MCF 10A (cell line): ENCODE results near the gene ZSCAN10. TPM values are rescaled to one million over a fixed set of nuclear protein-coding genes. Genes with fewer than 3 reads are reported as not detected.

Experiments
- BruUV-seq: library from RNA; stranded (reverse); fragments of 400-500 nt; replicated peaks from 2 replicates; lab custom pipeline; 2021; lab: Mats Ljungman, UMichigan
- CTCF ChIA-PET: fragments of 300-600 bp; sonication (Branson Sonifier 250); formaldehyde crosslinking; extraction: SDS; loops from one replicate; lab custom pipeline; 2021; ENCODE audit warnings: antibody characterized with exemption, inconsistent platforms; lab: Yijun Ruan, JAX
- POLR2A ChIA-PET: fragments of 300-600, 350-650 bp; sonication (Branson Sonifier 250); formaldehyde crosslinking; extraction: SDS; loops from one replicate; lab custom pipeline; 2020; ENCODE audit warnings: antibody characterized with exemption, inconsistent platforms; lab: Yijun Ruan, JAX
- DNase-seq: peaks from one replicate; pipeline ENCODE4 v3.0.0-alpha.2; 2018; ENCODE audit not compliant: unreplicated experiment
- H3K27ac Mint-ChIP-seq: one replicate; pipeline ENCODE4 v1.8.0; 2022; ENCODE audit warnings: mild to moderate bottlenecking, low read depth, mixed read lengths; ENCODE audit not compliant: unreplicated experiment
- H3K27me3 Mint-ChIP-seq: one replicate; pipeline ENCODE4 v1.8.0; 2022; ENCODE audit warnings: mixed read lengths; ENCODE audit not compliant: insufficient read depth, unreplicated experiment
- H3K36me3 Mint-ChIP-seq: one replicate; pipeline ENCODE4 v1.8.0; 2022; ENCODE audit warnings: mild to moderate bottlenecking, moderate library complexity, mixed read lengths; ENCODE audit not compliant: insufficient read depth, unreplicated experiment
- H3K4me1 Mint-ChIP-seq: one replicate; pipeline ENCODE4 v1.8.0; 2022; ENCODE audit warnings: mixed read lengths; ENCODE audit not compliant: insufficient read depth, unreplicated experiment
- H3K4me3 Mint-ChIP-seq: one replicate; pipeline ENCODE4 v1.8.0; 2022; ENCODE audit warnings: mild to moderate bottlenecking, moderate library complexity, mixed read lengths; ENCODE audit not compliant: unreplicated experiment
- H3K9me3 Mint-ChIP-seq: one replicate; pipeline ENCODE4 v1.8.0; 2022; ENCODE audit warnings: mixed read lengths; ENCODE audit not compliant: unreplicated experiment
- CTCF ChIP-seq: fragments of 200-600 bp; IDR thresholded peaks from one replicate; pipeline ENCODE4 v1.8.0; 2022; ENCODE audit warnings: antibody characterized with exemption, mild to moderate bottlenecking; ENCODE audit not compliant: unreplicated experiment
- intact Hi-C: fragments of 100-400 bp; cut with micrococcal nuclease; formaldehyde crosslinking; loops from 2 replicates; pipeline ENCODE4 v1.14.1; 2022
- total RNA-seq: library from RNA; stranded (reverse); gene quantifications from 2 replicates; pipeline ENCODE4 v1.2.3, GENCODE V29; 2022

ZSCAN10 gene
- total RNA-seq, 1 experiment from 2014 or later: 0.49 TPM

GRCh38 chr16:3042376-3042775, 56.7 kb downstream of the ZSCAN10 start:
- no peaks in the 10 kb centered on the region for H3K36me3 Mint-ChIP-seq
- H3K27ac Mint-ChIP-seq: no peak overlapping the region
- no peak for TF ChIP-seq CTCF
- H3K4me3 Mint-ChIP-seq: no peak overlapping the region
- peaks cover 39% of the 10 kb centered on the region for H3K27me3 Mint-ChIP-seq
- BruUV-seq: no TSS peak
- ChIA-PET CTCF (interaction anchor here (0.6 to 3.8 kb wide), 6 partner anchors 10 to 52 kb away, joined by 3 to 36 read pairs (median 5); no protein-coding TSS in a partner anchor), POLR2A (interaction anchor here (1.1 kb wide), 1 partner anchor 19 kb away, joined by 3 read pairs; the partner anchor contains the start of genes HCFC1R1 and THOC6)
- no peaks in the 10 kb centered on the region for H3K9me3 Mint-ChIP-seq
- intact Hi-C loops: no loop called here
- H3K4me1 Mint-ChIP-seq: no peaks in the 10 kb centered on the region
- DNase-seq: no peak

DNA sequence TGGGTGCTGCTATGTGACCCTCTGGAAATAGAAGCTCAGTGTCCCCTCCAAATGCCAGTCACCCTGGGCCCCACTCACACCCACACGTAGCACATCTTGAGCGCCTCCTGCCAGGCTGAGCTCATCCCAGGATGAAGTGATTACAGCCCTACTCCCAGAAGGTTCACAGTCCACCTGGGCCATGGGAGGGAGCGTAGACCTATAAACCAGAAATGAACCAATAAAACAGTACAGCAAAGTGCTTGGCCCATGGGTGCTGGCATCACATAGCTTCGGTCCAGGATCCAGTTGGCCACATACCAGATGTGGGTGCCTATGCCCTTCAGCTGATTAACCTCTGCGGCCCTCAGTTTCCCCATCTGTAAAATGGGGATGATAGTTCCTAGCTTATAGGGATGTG, 60.2 kb downstream of the ZSCAN10 start:
- Mint-ChIP-seq H3K4me3 (no peak overlapping the region), H3K36me3 (no peaks in the 10 kb centered on the region), H3K4me1 (no peaks in the 10 kb centered on the region), H3K27ac (no peak overlapping the region), H3K27me3 (peaks cover 52% of the 10 kb centered on the region), H3K9me3 (no peaks in the 10 kb centered on the region)
- no TSS peak for BruUV-seq
- CTCF ChIA-PET: interaction anchor here (0.6 to 4.4 kb wide), 3 partner anchors 11 to 90 kb away, joined by 3 to 23 read pairs (median 5); no protein-coding TSS in a partner anchor
- no peak for DNase-seq
- intact Hi-C loops: no loop called here
- no peak for TF ChIP-seq CTCF
- POLR2A ChIA-PET: interaction anchor here (0.6 to 2.6 kb wide), 5 partner anchors 9 to 96 kb away, joined by 3 to 15 read pairs (median 3); partner anchors contain the start of genes TNFRSF12A and ZNF213

Other genes with a start within 250 kb of the ZSCAN10 start
- not detected in 2 replicates for gene PRSS22, start 241.1 kb downstream of the ZSCAN10 start, total RNA-seq
- 24.4 and 27.7 TPM in 2 replicates for gene FLYWCH2, start 216.1 kb downstream of the ZSCAN10 start, total RNA-seq
- gene FLYWCH1, start 187.4 kb downstream of the ZSCAN10 start, total RNA-seq: 76.3 and 86.2 TPM in 2 replicates
- 0.42 TPM in 1 of 2 replicates, not detected in the other for gene KREMEN2, start 135.0 kb downstream of the ZSCAN10 start, total RNA-seq
- gene PAQR4, start 129.9 kb downstream of the ZSCAN10 start, total RNA-seq: 4.8 and 7.9 TPM in 2 replicates
- gene PKMYT1, start 118.8 kb downstream of the ZSCAN10 start, total RNA-seq: 16.9 and 34.7 TPM in 2 replicates
- 0.39 and 0.44 TPM in 2 replicates for gene CLDN9, start 86.4 kb downstream of the ZSCAN10 start, total RNA-seq
- gene CLDN6, start 81.1 kb downstream of the ZSCAN10 start, total RNA-seq: not detected in 2 replicates
- gene TNFRSF12A, start 78.9 kb downstream of the ZSCAN10 start, total RNA-seq: 436 and 641 TPM in 2 replicates
- 13.6 and 20.4 TPM in 2 replicates for gene HCFC1R1, start 75.4 kb downstream of the ZSCAN10 start, total RNA-seq
- 36.8 and 53.1 TPM in 2 replicates for gene THOC6, start 75.3 kb downstream of the ZSCAN10 start, total RNA-seq
- gene BICDL2, start 62.4 kb downstream of the ZSCAN10 start, total RNA-seq: 0.23 and 0.39 TPM in 2 replicates
- gene MMP25, start 52.7 kb downstream of the ZSCAN10 start, total RNA-seq: 0.26 and 0.64 TPM in 2 replicates
- gene IL32, start 33.7 kb downstream of the ZSCAN10 start, total RNA-seq: 24.0 and 29.8 TPM in 2 replicates
- 11.8 and 12.1 TPM in 2 replicates for gene ZNF205, start 13.3 kb upstream of the ZSCAN10 start, total RNA-seq
- 19.7 and 20.7 TPM in 2 replicates for gene ZNF213, start 35.7 kb upstream of the ZSCAN10 start, total RNA-seq
- gene OR1F1, start 88.9 kb upstream of the ZSCAN10 start, total RNA-seq: not detected in 2 replicates
- 6.6 and 8.8 TPM in 2 replicates for gene ZNF200, start 135.9 kb upstream of the ZSCAN10 start, total RNA-seq
- 0.49 and 0.72 TPM in 2 replicates for gene MEFV, start 157.3 kb upstream of the ZSCAN10 start, total RNA-seq
- 28.3 and 30.9 TPM in 2 replicates for gene ZNF263, start 184.2 kb upstream of the ZSCAN10 start, total RNA-seq
- 3.4 and 5.5 TPM in 2 replicates for gene TIGD7, start 206.1 kb upstream of the ZSCAN10 start, total RNA-seq
- 24.3 and 28.2 TPM in 2 replicates for gene ZNF75A, start 206.2 kb upstream of the ZSCAN10 start, total RNA-seq